Stimulated activated CD4-positive, alpha-beta T cell treated with anti-CD3 and anti-CD28 coated beads, TNF-alpha, amount 100 ng/mL, for 24 hours (primary cell): ENCODE results near the gene B4GALT1.
"Not testable (repeated sequence)": the region's sequence is repeated elsewhere in the genome, so short reads cannot be mapped to it uniquely, and the experiment has no call there.

ENCODE experiments used
- DNase-seq, 3 experiments: peaks; one replicate each; pipeline ENCODE4 v3.0.0-alpha.2; 2020; ENCODE audit warnings: low read depth in 3 of 3

B4GALT1 gene

DNA sequence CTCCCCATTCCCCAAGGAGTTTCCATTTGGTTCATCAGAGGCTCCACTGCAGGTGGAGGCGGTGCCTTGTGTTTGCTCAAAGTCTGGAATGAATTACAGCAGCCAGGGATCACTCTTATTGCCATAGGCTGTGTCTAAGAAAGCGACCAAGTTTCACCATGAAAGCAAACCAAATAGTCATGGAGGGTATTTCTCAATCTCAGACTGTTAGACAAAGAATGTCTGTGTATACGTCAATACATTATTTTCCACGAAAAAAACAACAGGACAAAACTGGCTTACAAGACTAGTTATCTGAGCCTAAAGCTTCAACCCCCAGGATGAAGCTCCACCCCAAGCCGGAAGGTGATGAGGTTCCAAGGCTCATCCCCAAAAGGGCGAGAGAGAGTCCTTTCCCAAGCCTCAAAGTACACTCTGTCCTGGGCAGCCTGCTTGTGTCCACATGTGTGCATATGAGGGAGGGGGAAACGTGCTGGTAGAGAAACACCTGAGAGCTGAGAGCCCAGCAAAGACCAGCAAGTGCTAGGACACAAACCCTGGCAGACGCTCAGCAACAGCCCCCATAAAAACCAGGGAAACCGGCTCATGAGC, 4.3 kb downstream of the B4GALT1 start:
- no peak for DNase-seq

- DNase-seq = no peak
Observed at GRCh38 chr9:33161589-33162132, 5.5 kb downstream of the B4GALT1 start.

GRCh38 chr9:33161011-33161588, 6.0 kb downstream of the B4GALT1 start:
- DNase-seq = peak in 1 of 3 experiments; percentile 46

DNA sequence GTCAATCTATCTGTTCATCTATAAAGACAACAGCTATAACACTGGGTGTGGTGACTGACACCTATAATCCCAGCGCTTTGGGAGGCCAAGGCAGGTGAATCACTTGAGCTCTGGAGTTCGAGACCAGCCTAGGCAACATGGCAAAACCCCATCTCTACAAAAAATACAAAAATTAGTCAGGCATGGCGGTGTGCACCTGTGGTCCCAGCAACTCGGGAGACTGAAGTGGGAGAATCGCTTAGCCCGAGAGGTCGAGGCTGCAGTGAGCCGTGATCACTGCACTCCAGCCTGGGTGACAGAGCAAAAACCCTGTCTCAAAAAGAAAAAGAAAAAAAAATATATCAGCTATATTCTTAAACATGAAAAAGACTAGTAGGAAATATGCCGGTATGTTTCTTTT, 6.7 kb downstream of the B4GALT1 start:
- not testable (repeated sequence) for DNase-seq

DNA sequence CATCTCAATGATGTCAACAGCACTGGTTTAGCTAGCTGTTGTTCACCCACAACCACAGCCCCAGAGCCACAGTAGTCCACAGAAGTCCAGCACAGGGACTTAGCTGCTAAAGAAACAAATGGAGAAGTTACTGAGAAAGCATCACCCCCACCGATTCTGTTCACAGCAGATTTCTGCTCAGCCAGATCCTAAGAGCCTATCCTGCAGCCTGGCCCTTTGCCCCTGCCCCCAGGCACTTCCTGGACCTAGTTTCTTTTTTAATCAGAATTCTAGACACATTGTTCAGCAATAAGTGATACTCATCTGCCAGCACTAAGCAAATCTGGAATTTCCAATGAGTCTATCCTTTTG, 7.4 kb downstream of the B4GALT1 start:
- DNase-seq = peak in 2 of 3 experiments; percentile 51 to 64

DNA sequence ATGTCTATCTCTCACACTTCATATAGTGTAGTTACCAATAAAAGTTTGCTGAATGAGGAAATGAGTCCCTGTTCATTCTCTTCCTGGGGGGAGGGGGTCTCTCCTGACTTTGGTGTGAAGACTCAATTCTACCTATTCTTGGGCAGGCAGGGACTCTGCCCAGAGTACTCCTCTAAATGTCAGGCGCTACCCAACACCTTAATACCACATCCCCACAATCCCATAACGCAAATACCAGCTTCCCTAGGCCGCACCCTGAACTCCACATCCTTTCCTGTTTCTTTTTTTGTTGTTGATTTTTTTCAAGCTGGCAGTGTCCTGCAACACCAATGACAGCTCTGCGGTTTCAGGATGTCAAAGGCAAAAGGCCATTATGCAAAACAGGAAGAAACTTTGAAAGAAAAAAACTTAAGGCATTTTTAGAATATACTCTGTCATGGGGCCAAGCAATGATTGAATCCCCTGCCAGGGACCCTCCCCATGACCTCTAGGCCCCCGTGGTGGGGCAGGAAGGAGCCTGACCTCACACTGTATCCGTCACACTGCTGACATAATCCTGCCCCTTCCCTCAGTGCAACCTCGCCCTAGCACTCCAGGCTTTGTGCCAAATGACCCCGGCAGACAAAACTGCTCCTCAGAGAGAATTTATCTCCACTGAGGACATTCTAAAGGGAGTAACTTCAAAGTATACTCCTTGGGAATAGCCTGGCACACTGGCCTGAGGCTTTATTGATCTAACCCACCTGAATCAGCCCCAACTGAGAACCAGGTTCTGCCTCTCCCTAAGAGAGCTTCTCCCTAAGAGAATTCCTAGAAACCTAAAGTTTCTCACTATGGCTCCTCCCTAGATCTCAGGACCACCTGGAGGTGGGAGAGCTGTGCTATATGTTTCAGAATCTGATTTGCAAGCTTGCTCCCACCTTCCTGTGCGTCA, 8.0 kb downstream of the B4GALT1 start:
- DNase-seq = no peak

- DNase-seq = no peak
Observed at GRCh38 chr9:33157960-33158842, 8.9 kb downstream of the B4GALT1 start.

DNA sequence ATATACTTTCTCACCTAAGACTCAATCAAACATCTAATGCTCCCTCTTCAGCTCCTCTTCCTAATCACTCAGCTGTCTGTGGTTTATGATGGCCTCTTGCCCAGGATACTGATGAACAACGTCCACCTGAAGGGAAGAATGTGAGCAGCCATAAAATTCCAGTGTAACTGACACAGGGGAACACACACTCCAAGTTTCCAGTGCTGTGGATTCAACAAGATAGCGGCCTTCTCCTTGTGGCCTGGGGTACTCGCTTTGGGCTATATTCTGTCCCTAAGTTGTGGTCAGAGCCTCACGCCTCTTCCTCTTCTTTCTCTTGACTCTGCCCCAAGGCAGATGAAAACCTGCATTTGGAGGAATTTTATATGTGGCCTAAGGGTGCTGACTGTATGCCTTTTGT, 11.7 kb downstream of the B4GALT1 start:
- no peak for DNase-seq

DNA sequence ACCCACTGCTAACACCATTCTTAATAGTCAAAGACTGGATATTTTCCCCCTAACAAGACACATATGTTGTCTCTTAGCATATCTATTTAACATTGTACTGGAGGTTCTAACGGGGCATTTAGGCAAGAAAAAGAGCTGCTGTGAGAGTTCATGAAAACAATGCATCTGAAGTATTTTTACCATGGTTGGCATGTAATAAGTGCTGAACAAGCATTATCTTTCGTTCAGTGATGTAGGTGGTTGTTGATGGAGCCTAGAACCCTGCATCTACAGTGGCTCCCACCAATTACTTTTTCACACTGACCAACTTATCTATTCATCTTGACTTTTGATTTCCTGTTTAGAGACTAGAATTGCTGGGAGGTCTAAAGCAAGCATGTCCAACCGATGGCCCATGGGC, 12.8 kb downstream of the B4GALT1 start:
- no peak for DNase-seq

GRCh38 chr9:33153666-33154065, 13.5 kb downstream of the B4GALT1 start:
- DNase-seq = no peak

- no peak for DNase-seq
Observed at GRCh38 chr9:33153001-33153400, 14.1 kb downstream of the B4GALT1 start.

- no peak for DNase-seq
Observed at GRCh38 chr9:33151601-33152000, 15.5 kb downstream of the B4GALT1 start.

DNA sequence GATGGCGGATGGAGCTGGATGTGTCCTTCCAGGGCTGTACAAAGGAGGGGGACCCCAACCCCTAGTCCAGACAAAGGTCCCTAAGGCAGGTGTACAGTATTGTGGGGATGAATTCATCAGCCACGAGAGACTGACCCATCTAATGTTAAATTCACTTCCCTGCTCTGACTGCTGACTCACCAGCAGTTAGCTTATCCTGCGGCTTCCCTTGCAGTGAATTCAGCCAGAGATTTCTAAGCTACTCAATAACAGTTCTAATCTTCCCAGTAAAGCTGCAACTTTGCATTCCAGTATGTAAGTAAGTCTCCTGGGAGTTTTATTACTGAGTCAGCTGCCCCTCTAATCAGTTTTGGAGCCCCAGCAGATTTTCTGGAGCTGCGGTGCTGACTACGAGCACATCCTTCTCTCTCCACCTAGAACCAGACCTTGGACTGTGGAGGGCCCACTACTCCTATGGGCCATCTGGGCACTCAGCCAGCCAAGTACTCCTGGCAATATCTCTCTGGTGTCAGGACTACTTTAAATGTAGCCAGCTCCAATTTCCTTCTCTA, 16.1 kb downstream of the B4GALT1 start:
- no peak for DNase-seq

DNA sequence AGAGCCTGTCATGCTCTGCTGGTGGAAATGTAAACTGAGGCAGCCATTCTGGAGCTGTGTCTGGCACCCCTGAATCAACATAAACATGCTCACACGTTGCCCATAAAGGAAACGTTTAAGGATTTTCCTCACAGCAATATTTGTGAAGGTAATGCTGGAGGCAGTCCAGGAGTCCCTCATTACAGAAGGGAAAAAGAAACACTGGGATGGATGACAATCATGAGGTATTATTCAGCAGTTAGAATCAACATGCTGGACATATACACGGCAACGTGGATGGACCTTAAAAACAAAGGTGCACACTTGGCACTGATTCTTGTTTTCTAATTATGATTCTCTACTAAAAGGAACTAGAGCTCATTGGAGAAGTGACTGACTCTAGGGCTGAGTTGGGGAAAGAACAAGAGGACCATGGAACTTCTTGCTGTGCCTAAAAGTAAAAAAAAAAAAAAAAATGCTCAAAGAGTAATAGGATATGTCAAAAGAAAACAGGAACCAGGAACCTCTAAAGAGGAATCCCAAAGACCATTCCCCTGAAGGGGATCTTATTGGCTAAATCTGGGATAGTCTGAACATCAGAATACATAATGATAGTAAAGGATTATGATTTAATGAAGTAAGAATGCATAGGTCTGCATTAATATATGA, 18.6 kb downstream of the B4GALT1 start:
- no peak for DNase-seq

GRCh38 chr9:33147416-33148169, 19.5 kb downstream of the B4GALT1 start:
- DNase-seq = no peak

- DNase-seq = no peak
Observed at GRCh38 chr9:33146298-33146697, 20.8 kb downstream of the B4GALT1 start.

- no peak for DNase-seq
Observed at GRCh38 chr9:33144551-33144950, 22.6 kb downstream of the B4GALT1 start.

DNA sequence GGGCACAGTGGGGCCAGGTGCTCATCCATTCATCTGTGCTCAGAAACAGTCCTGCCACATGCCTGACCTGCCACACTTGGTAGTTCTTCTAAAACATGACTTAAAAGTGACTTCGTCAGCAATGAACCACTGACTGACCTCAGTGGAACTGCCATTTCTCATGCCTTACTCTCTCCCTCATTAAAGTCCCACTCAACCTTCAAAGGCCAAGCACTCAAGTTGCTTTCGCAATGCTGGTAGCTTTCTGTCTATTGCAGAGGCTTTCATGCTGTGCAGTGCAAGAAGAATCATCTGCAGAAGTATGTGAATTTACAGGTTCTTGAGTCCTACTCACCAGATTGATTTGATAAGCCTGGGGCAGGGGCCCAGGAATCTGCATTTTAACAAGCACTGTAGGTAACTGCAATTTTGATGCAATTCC, 23.9 kb downstream of the B4GALT1 start:
- DNase-seq = no peak

DNA sequence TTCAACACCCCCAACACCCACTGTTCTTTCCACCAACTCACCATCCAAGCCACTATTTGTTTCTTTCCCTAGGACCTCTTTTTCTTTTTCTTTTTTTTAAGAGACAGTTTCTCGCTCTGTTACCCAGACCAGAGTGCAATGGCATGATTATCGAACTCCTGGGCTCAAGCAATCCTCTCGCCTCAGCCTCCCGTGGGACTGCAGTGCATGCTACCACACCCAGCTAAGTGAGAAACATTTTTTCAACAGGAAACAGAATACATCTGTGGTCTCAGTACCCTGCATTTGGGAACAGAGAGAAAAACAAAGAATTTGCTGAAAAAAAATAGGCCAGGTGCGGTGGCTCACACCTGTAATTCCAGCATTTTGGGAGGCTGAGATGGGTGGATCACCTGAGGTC, 24.6 kb downstream of the B4GALT1 start:
- no peak for DNase-seq
